Karpas-422 (cell line): Measurements from ENCODE around the gene MT1H. TPM values are rescaled to one million over a fixed set of nuclear protein-coding genes. Genes with fewer than 3 reads are reported as not detected.
A peak's percentile ranks its signal among the peaks of the same experiment; 100 is the strongest.

Source experiments
- DNase-seq: peaks from one replicate; pipeline ENCODE4 v3.0.0-alpha.2; 2015
- H2AFZ ChIP-seq: fragments of 200-600 bp; sonication (generic); 2 replicates; pipeline ENCODE4 v1.6.1; 2014; ENCODE audit warnings: antibody characterized with exemption, low read length, mixed read lengths
- H3K27ac ChIP-seq: fragments of 200-600 bp; sonication (generic); 2 replicates; pipeline ENCODE4 v1.5.1; 2014; ENCODE audit warnings: mild to moderate bottlenecking, low read length, moderate library complexity
- H3K27me3 ChIP-seq: fragments of 200-600 bp; sonication (generic); 2 replicates; pipeline ENCODE4 v1.6.1; 2014; ENCODE audit warnings: low read length, mixed read lengths
- H3K36me3 ChIP-seq: fragments of 200-600 bp; sonication (generic); 2 replicates; pipeline ENCODE4 v1.6.1; 2014; ENCODE audit warnings: low read length, mixed read lengths; ENCODE audit not compliant: insufficient read depth
- H3K4me1 ChIP-seq: fragments of 200-600 bp; sonication (generic); 2 replicates; pipeline ENCODE4 v1.6.1; 2014; ENCODE audit warnings: mild to moderate bottlenecking, low read length, mixed read lengths
- H3K4me2 ChIP-seq: fragments of 200-600 bp; sonication (generic); 2 replicates; pipeline ENCODE4 v1.6.1; 2014; ENCODE audit warnings: low read length, low read depth, mild to moderate bottlenecking; ENCODE audit not compliant: poor library complexity, severe bottlenecking
- H3K4me3 ChIP-seq: fragments of 200-600 bp; sonication (generic); 2 replicates; pipeline ENCODE4 v1.5.1; 2014; ENCODE audit warnings: mild to moderate bottlenecking, antibody characterized with exemption, low read length, mixed read lengths
- H3K79me2 ChIP-seq: fragments of 200-600 bp; sonication (generic); 2 replicates; pipeline ENCODE4 v1.6.1; 2014; ENCODE audit warnings: mild to moderate bottlenecking, low read length, mixed read lengths
- H3K9ac ChIP-seq: fragments of 200-600 bp; sonication (generic); 2 replicates; pipeline ENCODE4 v1.6.0; 2014; ENCODE audit warnings: low read length
- H3K9me2 ChIP-seq: fragments of 200-600 bp; sonication (generic), shearing (Covaris generic); replicated peaks from 2 replicates; pipeline ENCODE4 v1.6.0; 2014; ENCODE audit warnings: mild to moderate bottlenecking, low read length, moderate library complexity; ENCODE audit not compliant: insufficient read depth
- H3K9me3 ChIP-seq: fragments of 300-700, 200-600 bp; sonication (generic); 2 replicates; pipeline ENCODE4 v1.6.1; 2014; ENCODE audit warnings: low read length, mixed read lengths
- H4K20me1 ChIP-seq: fragments of 200-600 bp; sonication (generic); 2 replicates; pipeline ENCODE4 v1.6.1; 2014; ENCODE audit warnings: mild to moderate bottlenecking, antibody characterized with exemption, low read length, low read depth; ENCODE audit not compliant: insufficient read depth
- total RNA-seq: library from RNA; depleted of rRNA; stranded (reverse); fragments of >200 nt; shearing (Covaris generic); gene quantifications from 2 replicates; pipeline ENCODE4 v1.2.3, GENCODE V29; 2014; ENCODE audit warnings: low replicate concordance

Gene MT1H
- total RNA-seq, 1 experiment from 2014 or later, result 4.6 TPM

- Histone ChIP-seq H3K4me1 (peaks cover 43% of the 10 kb centered on the region), H3K4me2 (peak within 1 kb of the TSS; percentile 76), H3K9me2 (no peaks in the 10 kb centered on the region), H3K36me3 (no peaks in the 10 kb centered on the region), H3K79me2 (no peaks in the 10 kb centered on the region), H3K4me3 (no peak within 1 kb of the TSS; the same call in 1 of the 2 replicates), H4K20me1 (no peaks in the 10 kb centered on the region), H3K27ac (no peak within 1 kb of the TSS; the same call in 1 of the 2 replicates), H3K9ac (peak within 1 kb of the TSS; percentile 55), H2AFZ (peak within 1 kb of the TSS; percentile 18; the same call in 1 of the 2 replicates), H3K27me3 (no peaks in the 10 kb centered on the region), H3K9me3 (no peaks in the 10 kb centered on the region)
- DNase-seq, result no peak
Observed at GRCh38 chr16:56651586-56651985, 18.0 kb upstream of the MT1H start, which contains the start of gene MT1B. Gene MT1B, plus strand, starts transcription at chr16:56651886. Its CDS starts 68 bp downstream, at chr16:56651954.

- H3K4me2 ChIP-seq, result peak overlapping the region; percentile 76
- no peaks in the 10 kb centered on the region for H3K27me3 ChIP-seq
- H3K36me3 ChIP-seq, result no peaks in the 10 kb centered on the region
- H3K9me3 ChIP-seq, result no peaks in the 10 kb centered on the region
- H3K79me2 ChIP-seq, result no peaks in the 10 kb centered on the region
- H3K9me2 ChIP-seq, result no peaks in the 10 kb centered on the region
- H4K20me1 ChIP-seq, result no peaks in the 10 kb centered on the region
- no peak for DNase-seq
- H3K4me1 ChIP-seq, result peaks cover 37% of the 10 kb centered on the region
- H3K27ac ChIP-seq, result peak overlapping the region; percentile 85; the same call in 1 of the 2 replicates
- peak overlapping the region; percentile 55 for H3K9ac ChIP-seq
- H2AFZ ChIP-seq, result peak overlapping the region; percentile 18; the same call in 1 of the 2 replicates
- peak overlapping the region; percentile 37; the same call in 1 of the 2 replicates for H3K4me3 ChIP-seq
Observed at GRCh38 chr16:56652600-56652999, 17.0 kb upstream of the MT1H start.

- Histone ChIP-seq H3K9ac (peak overlapping the region; percentile 55), H3K4me3 (peak overlapping the region; percentile 37), H3K9me2 (no peaks in the 10 kb centered on the region), H3K79me2 (no peaks in the 10 kb centered on the region), H3K4me1 (peaks cover 40% of the 10 kb centered on the region), H3K36me3 (no peaks in the 10 kb centered on the region), H3K4me2 (peak overlapping the region; percentile 76), H3K27me3 (no peaks in the 10 kb centered on the region), H4K20me1 (no peaks in the 10 kb centered on the region), H3K27ac (peak overlapping the region; percentile 85), H3K9me3 (no peaks in the 10 kb centered on the region), H2AFZ (peak overlapping the region; percentile 18; the same call in 1 of the 2 replicates)
- peak; percentile 89 for DNase-seq
Observed at GRCh38 chr16:56653218-56653617, 16.4 kb upstream of the MT1H start.

- Histone ChIP-seq H3K79me2 (no peaks in the 10 kb centered on the region), H3K36me3 (no peaks in the 10 kb centered on the region), H3K4me3 (peak within 1 kb of the TSS; percentile 73), H3K9ac (peak within 1 kb of the TSS; percentile 71), H3K27me3 (no peaks in the 10 kb centered on the region), H3K27ac (no peak within 1 kb of the TSS), H3K9me2 (no peaks in the 10 kb centered on the region), H3K9me3 (no peaks in the 10 kb centered on the region), H2AFZ (peak within 1 kb of the TSS; percentile 78; the same call in 1 of the 2 replicates), H3K4me2 (peak within 1 kb of the TSS; percentile 84), H3K4me1 (peaks cover 42% of the 10 kb centered on the region), H4K20me1 (no peaks in the 10 kb centered on the region)
- DNase-seq, result peak; percentile 87
Observed at GRCh38 chr16:56657555-56658326, 11.9 kb upstream of the MT1H start, which contains the start of gene MT1F. Gene MT1F, plus strand, starts transcription at chr16:56657959. Its CDS starts 100 bp downstream, at chr16:56658059.

DNA sequence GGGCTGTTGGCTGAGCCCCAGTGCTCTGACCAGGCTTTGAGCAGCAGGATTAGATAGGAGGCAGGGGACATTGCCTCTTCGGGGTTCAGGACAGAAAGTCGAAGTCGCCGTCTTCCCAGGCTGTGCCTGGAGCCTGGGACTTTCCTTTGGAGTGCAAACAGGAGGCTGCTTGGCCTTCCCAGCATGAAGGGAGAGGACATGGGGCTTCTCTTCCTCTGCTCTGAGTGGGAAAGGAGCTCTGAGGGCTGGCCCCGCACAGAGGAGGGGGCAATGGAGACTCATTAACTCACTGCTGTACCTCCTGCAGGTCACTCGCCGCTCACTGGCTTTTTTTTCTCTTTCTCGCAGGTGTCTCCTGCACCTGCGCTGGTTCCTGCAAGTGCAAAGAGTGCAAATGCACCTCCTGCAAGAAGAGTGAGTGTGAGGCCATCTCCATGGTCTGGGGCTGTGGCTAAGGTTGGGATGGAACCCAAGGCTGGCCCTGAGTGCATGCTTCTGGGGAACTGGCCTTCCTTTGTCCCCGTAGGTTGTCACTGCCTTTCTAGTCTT lies 11.2 kb upstream of the MT1H start:
- H3K27ac ChIP-seq, result no peak overlapping the region
- H3K9ac ChIP-seq, result peak overlapping the region; percentile 71
- no peaks in the 10 kb centered on the region for H3K9me2 ChIP-seq
- no peaks in the 10 kb centered on the region for H4K20me1 ChIP-seq
- no peaks in the 10 kb centered on the region for H3K79me2 ChIP-seq
- peak overlapping the region; percentile 84 for H3K4me2 ChIP-seq
- no peaks in the 10 kb centered on the region for H3K27me3 ChIP-seq
- H3K9me3 ChIP-seq, result no peaks in the 10 kb centered on the region
- H2AFZ ChIP-seq, result peak overlapping the region; percentile 78; the same call in 1 of the 2 replicates
- peaks cover 36% of the 10 kb centered on the region for H3K4me1 ChIP-seq
- H3K36me3 ChIP-seq, result no peaks in the 10 kb centered on the region
- H3K4me3 ChIP-seq, result peak overlapping the region; percentile 73
- no peak for DNase-seq

DNA sequence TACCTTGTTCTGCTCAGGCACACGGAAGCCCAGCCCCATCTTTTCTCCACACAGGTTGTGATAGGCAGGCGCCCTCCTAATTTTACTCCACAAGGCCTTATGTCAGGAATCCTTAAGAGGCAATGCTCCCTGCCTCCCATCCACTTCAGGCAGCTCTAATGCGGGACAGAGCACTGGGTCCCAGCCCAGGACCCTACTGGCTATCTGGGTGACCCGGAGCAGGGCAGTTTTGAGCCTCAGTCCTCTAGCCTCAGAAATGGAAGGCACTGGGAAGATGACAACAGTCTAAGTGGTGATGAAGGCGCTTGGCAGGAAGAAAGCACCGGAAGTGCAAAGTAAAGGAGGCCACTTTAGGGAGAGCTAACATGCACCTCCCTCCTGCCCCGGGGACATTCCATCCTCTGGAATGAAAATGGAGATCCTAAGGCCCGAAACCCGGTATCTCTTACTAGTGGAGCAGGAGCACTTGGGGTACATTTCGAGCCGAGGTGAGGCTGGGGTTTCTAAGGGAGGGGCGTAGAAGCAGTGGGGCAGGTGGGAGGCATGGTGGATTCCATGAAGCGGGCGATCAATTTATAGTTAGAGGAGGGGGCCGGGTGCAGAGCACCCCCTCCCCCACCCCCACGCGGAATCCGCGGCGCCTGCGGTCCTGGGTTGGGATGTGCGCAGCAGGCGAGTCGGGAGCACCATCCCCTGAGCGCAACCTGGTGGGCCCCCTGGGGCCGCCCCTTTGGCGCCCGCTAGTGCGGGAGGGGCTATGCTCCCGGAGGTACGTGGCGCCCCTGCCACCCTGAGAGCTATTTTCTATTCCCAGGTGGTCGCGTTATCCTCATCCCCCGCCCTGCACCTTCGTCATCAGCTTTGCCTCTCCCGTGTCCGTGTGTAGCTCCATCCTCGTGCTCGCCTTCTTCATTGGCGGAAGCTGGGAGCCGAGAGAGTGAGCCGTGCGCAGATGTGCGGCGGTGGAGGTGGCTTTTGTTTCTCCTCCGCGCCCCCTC lies 7.0 kb upstream of the MT1H start:
- DNase-seq, result no peak
- Histone ChIP-seq H3K9ac (no peak overlapping the region), H3K9me3 (no peaks in the 10 kb centered on the region), H2AFZ (no peak overlapping the region), H3K4me1 (peaks cover 12% of the 10 kb centered on the region), H3K27ac (no peak overlapping the region), H3K4me2 (no peak overlapping the region), H3K36me3 (no peaks in the 10 kb centered on the region), H3K79me2 (no peaks in the 10 kb centered on the region), H3K9me2 (no peaks in the 10 kb centered on the region), H3K27me3 (no peaks in the 10 kb centered on the region), H3K4me3 (no peak overlapping the region), H4K20me1 (no peaks in the 10 kb centered on the region)

DNA sequence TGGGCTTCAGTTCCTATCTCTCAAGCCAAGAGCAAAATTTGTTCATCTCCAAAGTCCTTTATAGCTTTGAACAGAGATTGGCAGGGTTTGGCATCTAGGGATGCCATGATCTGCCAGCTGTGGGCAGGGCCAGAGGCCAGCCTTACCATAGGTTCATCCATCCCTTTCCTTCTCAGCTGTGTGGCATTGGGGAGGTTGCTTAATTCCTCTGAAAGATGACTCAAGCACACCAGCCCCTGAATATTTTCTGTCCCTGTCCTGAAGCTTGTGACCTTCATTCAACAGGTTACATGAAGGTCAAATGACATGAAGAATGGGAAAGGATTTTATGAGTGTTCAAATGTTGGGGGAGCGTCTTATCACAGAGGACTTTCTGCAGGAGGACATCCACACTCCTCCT lies 5.1 kb upstream of the MT1H start:
- no peak overlapping the region for H3K27ac ChIP-seq
- H3K4me2 ChIP-seq, result no peak overlapping the region
- peaks cover 3% of the 10 kb centered on the region; the same call in 1 of the 2 replicates for H3K4me1 ChIP-seq
- H3K9me3 ChIP-seq, result no peaks in the 10 kb centered on the region
- no peak overlapping the region for H3K4me3 ChIP-seq
- H4K20me1 ChIP-seq, result no peaks in the 10 kb centered on the region
- H3K79me2 ChIP-seq, result no peaks in the 10 kb centered on the region
- H3K9me2 ChIP-seq, result no peaks in the 10 kb centered on the region
- H3K36me3 ChIP-seq, result no peaks in the 10 kb centered on the region
- DNase-seq, result no peak
- H3K9ac ChIP-seq, result no peak overlapping the region
- no peak overlapping the region for H2AFZ ChIP-seq
- no peaks in the 10 kb centered on the region for H3K27me3 ChIP-seq
